Left cardiac atrium (tissue), 4 donors: Measurements from ENCODE around the gene PIWIL1. TPM values are rescaled to one million over a fixed set of nuclear protein-coding genes. Genes with fewer than 3 reads are reported as not detected.

ENCODE experiments used
- ATAC-seq, 2 donors: fragments of 200-7000 bp; cut with Tn5 transposase; one replicate each; pipeline ENCODE4 v1.9.1; 2020; ENCODE audit warnings: mild to moderate bottlenecking in 2 of 2, moderate library complexity in 2 of 2
- DNase-seq: peaks from one replicate; pipeline ENCODE4 v3.0.0-alpha.2; 2020
- intact Hi-C, 2 donors: fragments of 100-400 bp; cut with DNase I; formaldehyde crosslinking; loops; one replicate each; pipeline versions ENCODE4 v1.14.1 to v1.15.1; 2022 to 2023
- long read RNA-seq: library from polyadenylated mRNA; unstranded; transcript quantifications from one replicate; pipeline ENCODE4 v2.0.0, GENCODE V29; 2021
- total RNA-seq, 2 donors: library from RNA; stranded (reverse); fragmentation: NEBNext Ultra II Directional; extraction: Animal tissue kit (Norgen Biotek cat#: 25700); gene quantifications; one replicate each; pipeline ENCODE4 v1.2.1, GENCODE V29; 2021
- donor health status: DM: no; HTN: yes; CAD: no.
- donor health status: DM: no; HTN: yes; CAD: no; lungs with severe emphysema.
- donor health status: DM: yes; HTN: yes; CAD: no.
- donor health status: Dilated cardiomyopathy.

Gene PIWIL1
- not detected for total RNA-seq
- long read RNA-seq, result 0 reads

GRCh38 chr12:130337488-130338303, at the start of gene PIWIL1:
TSS of gene PIWIL1 (plus strand) at chr12:130337887. CDS start at chr12:130342592, 4,705 bp downstream.
- intact Hi-C loops, result loop anchor here (5.0 to 10.0 kb wide), 2 partner anchors 53 to 290 kb away; no protein-coding TSS in a partner anchor
- DNase-seq (no peak), ATAC-seq (no peak)

DNA sequence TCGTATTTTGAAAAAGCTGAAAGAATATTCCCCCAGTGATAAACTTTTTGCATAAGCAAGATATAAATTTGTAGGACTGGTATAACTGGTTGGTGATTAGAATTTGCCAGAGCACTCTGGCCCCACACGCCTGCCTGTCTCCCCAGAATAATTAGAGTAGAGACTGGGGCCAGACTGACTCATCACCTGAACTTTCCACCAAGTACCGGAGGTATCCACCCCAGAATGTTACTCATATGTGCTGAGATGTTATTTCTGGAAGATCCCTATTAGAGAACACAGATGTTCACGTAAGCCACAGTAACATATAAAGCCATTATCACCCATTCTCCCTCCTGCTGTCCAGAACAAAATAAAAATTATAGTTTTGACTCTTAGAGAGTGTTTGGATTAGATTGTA, 49.5 kb upstream of the PIWIL1 start:
- no peak for DNase-seq
- intact Hi-C loops, result loop anchor here in 1 of 2 donors (10.0 kb wide), 1 partner anchor 47 kb away; the partner anchor contains the start of gene PIWIL1
- ATAC-seq, result no peak

- intact Hi-C loops, result loop anchor here in 1 of 2 donors (10.0 kb wide), 1 partner anchor 46 kb away; the partner anchor contains the start of gene PIWIL1
- ATAC-seq (no peak), DNase-seq (no peak)
Observed at GRCh38 chr12:130288691-130289090, 49.0 kb upstream of the PIWIL1 start.

GRCh38 chr12:130290114-130290513, 47.6 kb upstream of the PIWIL1 start:
- intact Hi-C loops, result no loop called here
- DNase-seq (no peak), ATAC-seq (no peak)

GRCh38 chr12:130298322-130299021, 39.2 kb upstream of the PIWIL1 start:
- intact Hi-C loops, result no loop called here
- no peak for ATAC-seq

GRCh38 chr12:130299574-130299973, 38.1 kb upstream of the PIWIL1 start:
- intact Hi-C loops, result no loop called here
- no peak for DNase-seq
- no peak for ATAC-seq

More at GRCh38 chr12:130298322-130299021, 39.2 kb upstream of the PIWIL1 start:
- DNase-seq, result no peak

- intact Hi-C loops, result no loop called here
- ATAC-seq (no peak), DNase-seq (no peak)
Observed at GRCh38 chr12:130300090-130300489, 37.6 kb upstream of the PIWIL1 start.

DNA sequence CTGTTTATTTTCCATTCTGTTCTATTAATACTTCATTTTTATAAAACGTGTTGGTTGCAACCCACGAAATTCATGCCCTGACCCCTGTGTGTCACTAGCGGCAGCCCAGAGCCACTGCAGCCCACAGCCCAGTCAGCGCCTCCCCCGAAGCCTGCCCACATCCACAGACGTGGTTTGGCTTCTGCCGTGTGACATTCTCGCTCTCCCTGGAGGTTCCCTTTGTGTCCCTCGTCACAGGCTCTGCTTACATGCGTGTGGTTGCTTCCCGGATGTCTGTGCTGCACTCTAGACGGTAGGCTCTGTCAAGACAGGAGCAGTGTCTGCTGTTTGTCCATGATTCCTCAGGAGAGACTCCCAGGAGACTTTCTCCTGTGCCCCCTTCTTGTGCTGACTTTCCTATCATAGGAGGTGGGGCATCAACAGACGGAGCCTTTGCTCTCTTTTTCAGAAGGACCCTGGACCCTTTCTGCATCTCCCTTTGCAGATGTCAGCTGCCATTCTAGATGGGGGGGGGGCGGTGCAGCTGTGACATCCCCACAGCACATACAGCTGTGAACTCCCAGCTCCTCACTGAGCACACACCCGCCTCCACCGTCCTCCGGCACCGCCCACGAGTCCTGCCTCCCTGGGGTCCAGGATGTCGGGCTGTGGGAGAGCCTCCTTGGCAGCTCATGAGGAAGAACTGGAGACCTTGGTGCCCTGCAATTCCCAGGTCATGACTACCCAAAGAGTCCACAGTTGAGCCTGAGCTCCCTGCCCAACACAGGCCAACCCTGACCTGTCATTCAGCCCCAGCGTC, 36.8 kb upstream of the PIWIL1 start:
- ATAC-seq (no peak), DNase-seq (no peak)
- intact Hi-C loops, result no loop called here

DNA sequence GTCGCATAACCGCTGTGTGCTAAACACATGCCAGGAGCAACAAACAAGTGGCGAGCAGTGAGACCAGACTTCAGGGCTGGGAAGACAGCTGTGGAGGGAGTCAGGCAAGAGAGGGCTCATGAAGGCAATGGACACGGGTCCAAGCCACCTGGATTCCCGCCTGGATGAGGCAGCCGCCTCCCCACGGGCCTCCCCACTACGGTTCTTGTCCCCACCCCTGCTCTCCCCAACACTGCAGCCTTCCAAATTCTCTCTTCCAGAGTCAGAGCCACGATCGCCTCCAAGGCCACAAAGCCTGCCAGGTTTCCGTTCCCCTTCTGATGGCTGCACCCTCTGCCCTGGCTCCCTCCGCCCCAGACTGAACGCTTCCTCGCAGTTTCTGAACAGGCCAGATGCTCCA, 36.1 kb upstream of the PIWIL1 start:
- ATAC-seq, result no peak
- DNase-seq, result no peak
- intact Hi-C loops, result no loop called here

DNA sequence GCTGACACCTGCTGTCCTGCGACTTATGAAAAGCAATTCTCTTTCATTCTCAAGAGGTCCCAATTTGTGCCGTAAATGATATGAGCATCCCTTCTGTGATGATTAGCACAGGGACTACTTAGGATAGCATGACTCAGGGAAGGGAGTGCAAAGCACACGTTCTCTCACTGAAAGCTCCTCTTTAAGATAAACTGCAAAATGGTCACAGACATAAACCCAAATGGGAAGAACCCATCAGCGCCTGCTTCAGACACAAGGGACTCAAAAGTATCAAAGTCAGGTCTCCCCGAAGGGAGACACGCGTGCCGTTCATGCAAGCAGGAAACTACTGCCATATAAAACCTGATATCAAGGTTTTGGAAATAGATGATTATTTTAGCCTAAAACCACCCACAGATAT, 33.9 kb upstream of the PIWIL1 start:
- ATAC-seq, result no peak
- intact Hi-C loops, result no loop called here

DNA sequence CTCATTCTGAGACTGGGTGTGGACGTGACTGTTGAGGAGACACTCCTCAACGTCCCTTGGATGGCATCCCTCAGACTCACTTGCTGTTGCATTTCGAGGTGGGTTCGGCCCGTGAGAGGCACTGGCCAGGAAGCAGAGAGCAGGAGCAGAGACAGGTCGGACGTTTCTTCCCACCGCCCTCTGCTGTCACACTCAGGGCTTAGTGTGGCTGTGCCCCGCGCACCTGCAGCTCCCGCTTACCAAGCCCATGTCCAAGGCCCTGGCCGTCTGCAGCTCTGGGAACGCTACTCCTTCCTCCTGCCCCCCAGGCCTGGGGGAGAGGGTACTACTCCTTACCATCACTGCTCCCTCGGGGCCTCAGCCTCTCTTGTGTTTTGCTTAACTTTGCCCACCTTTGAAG, 29.8 kb upstream of the PIWIL1 start:
- ATAC-seq (no peak), DNase-seq (no peak)
- intact Hi-C loops, result no loop called here

More for the DNA sequence above, 33.9 kb upstream of the PIWIL1 start:
- DNase-seq, result no peak

DNA sequence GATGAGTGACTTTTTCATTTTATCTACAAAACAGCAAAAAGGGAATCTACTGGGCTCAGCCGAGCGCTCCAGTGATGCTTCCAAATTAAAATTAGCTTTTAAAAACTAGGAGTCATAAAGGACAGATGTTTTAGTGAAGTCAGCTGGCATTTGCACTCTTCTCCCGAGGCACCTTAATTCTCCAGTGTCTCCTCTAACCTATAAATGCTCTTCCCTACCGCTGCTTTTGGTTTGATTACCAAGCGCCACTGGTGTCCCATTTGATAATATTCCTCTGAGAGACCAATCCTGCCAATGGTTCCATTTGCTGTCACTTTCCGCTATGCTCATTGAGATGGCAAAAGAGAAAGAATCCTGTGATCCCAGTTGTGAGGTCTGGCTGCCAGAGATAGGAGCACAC, 29.3 kb upstream of the PIWIL1 start:
- ATAC-seq, result no peak
- no peak for DNase-seq
- intact Hi-C loops, result no loop called here

- no peak for DNase-seq
- intact Hi-C loops, result no loop called here
- ATAC-seq, result no peak
Observed at GRCh38 chr12:130316251-130316650, 21.4 kb upstream of the PIWIL1 start.

DNA sequence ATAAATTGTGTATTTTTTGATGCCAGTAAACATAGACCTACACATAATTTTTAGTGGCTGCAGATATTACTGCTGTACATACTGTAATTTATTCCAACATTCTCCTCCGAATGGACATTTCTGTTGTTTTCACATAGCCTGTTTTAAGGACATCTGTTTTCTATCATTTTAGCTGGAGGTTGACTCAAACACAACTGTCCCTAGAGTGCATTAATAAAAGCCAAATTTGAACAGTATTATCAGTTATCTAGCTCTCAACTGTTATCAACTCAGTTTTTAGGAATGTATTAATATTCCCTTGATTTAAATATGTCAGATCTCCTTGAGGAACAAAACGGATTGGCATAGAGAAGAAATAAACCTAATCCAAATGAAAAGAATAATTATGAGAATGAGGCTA, 17.2 kb upstream of the PIWIL1 start:
- DNase-seq, result no peak
- intact Hi-C loops, result no loop called here
- ATAC-seq, result no peak

- DNase-seq (no peak), ATAC-seq (no peak)
- intact Hi-C loops, result no loop called here
Observed at GRCh38 chr12:130322263-130322662, 15.4 kb upstream of the PIWIL1 start.

DNA sequence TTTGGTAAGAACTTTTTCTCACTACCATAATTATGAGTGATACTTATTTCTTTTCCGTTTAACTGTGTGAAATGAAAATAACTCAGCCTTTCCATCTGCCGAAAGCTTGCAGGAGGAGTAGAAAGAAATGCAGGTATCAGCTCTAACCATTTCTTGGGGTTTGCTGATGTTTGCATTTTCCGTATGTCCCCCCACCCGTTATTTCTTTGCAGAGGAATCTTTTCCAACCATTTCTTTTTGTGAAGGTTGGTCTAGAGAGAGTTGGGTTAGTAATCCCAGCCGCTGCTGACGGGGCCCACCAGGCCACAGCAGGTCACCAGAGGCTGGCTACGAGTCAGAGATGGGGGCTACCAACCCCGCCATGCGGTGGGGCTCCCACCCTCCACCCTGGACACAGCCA, 7.0 kb upstream of the PIWIL1 start:
- no peak for ATAC-seq
- no peak for DNase-seq
- intact Hi-C loops, result loop anchor here in 1 of 2 donors (10.0 kb wide), 1 partner anchor 46 kb away; no protein-coding TSS in a partner anchor

DNA sequence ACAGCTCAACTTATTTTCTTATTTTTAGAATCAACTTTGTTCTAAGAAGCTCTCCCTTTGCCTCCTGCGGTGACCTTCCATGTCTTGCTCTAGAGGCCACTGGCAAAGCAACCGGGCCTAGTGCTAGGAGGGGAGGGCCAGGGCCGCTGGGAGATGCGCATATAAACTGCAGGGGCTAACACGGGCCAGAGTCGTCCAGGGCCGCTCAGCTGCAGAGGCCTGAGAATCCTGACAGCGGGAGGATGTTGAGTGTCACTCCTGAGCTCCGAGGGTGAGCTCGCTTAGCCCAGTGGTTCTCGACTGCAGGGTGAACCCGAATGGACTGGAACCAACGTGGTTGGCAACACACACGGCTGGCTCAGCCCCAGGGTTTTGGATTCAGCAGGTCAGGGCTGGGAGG, 6.5 kb upstream of the PIWIL1 start:
- no peak for DNase-seq
- intact Hi-C loops, result loop anchor here in 1 of 2 donors (10.0 kb wide), 1 partner anchor 46 kb away; no protein-coding TSS in a partner anchor
- ATAC-seq, result no peak

DNA sequence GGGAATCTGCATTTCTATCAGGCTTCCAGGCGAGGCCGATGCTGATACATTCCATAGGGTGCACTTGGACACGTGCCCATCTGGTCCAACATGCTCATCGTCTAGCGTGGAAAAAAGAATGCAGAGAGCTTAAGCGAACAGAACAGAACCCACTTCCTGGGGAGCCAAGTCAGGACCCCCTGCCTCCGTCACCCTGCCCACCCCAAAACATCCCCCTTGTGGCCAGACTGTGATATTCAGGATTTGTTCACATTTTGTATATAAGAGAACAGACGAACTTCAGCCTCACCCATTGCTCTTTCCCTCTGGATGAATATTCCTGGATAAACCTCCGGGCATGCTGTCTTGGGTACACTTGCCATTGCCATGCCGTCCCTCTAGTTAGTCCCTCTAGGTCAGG, 4.3 kb upstream of the PIWIL1 start:
- intact Hi-C loops, result loop anchor here in 1 of 2 donors (10.0 kb wide), 1 partner anchor 49 kb away; no protein-coding TSS in a partner anchor
- DNase-seq, result no peak

DNA sequence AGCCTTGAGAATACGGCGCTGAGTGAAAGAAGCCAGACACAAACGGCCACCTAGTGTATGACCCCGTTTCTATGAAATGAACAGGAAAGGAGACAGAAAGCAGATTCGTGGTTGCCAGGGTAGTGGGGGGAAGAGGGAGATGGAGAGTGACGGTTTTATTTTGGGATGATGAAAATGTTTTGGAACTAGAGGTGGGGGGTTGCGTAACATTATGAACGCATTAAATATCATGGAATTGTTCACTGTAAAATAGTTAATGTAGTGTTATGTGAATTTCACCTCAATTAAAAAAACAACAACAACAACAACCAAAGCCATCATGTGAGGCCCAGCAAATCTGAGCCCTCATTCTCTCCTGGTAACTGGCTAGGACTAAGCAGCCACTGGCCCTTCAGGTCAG, 3.3 kb upstream of the PIWIL1 start:
- ATAC-seq, result no peak
- DNase-seq, result no peak
- intact Hi-C loops, result loop anchor here in 1 of 2 donors (10.0 kb wide), 1 partner anchor 50 kb away; no protein-coding TSS in a partner anchor

More for the DNA sequence above, 4.3 kb upstream of the PIWIL1 start:
- ATAC-seq, result no peak
